NT2/D1 (cell line): ENCODE measurements around the gene NECTIN4.

Experiments used
- SUZ12 ChIP-seq: IDR thresholded peaks from 2 replicates; pipeline ENCODE4 v1.6.1; 2011; ENCODE audit not compliant: insufficient read length, insufficient read depth; ENCODE audit errors: extremely low read depth
- YY1 ChIP-seq: IDR thresholded peaks from 2 replicates; pipeline ENCODE4 v1.6.1; 2011; ENCODE audit not compliant: insufficient read length, insufficient read depth
- ZNF274 ChIP-seq: IDR thresholded peaks from 2 replicates; pipeline ENCODE4 v1.6.1; 2011; ENCODE audit warnings: mild to moderate bottlenecking, low read depth, low read length

DNA sequence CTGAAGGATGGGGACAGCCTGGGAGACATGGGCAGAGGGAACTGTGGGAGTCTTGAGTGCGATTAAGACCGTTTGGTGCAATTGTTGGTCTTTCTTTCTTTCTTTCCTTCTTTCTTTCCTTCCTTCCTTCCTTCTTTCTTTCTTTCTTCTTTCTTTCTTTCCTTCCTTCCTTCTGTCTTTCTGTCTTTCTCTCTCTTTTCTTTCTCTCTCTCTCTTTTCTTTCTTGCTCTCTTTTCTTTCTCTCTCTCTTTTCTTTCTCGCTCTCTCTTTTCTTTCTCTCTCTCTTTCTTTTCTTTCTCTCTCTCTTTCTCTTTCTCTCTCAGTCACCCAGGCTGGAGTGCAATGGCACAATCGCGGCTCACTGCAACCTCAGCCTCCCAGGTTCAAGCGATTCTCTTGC, 5.9 kb upstream of the NECTIN4 start:
- TF ChIP-seq YY1 (no peak), SUZ12 (no peak), ZNF274 (no peak)
